GM12873 (cell line): ENCODE data around the gene AMIGO2.

Experiments
- CTCF ChIP-seq: IDR thresholded peaks from 2 replicates; pipeline ENCODE4 v1.5.1; 2012; ENCODE audit warnings: low read depth, mild to moderate bottlenecking, moderate library complexity, low read length, control low read depth; ENCODE audit not compliant: insufficient read depth; ENCODE audit errors: missing control alignments

Gene AMIGO2

GRCh38 chr12:47067771-47068431 lies 11.9 kb downstream of the AMIGO2 start:
- no peak for TF ChIP-seq CTCF

- TF ChIP-seq CTCF: no peak
Observed at GRCh38 chr12:47067176-47067575, 12.6 kb downstream of the AMIGO2 start.

- TF ChIP-seq CTCF: no peak
Observed at GRCh38 chr12:47066278-47067025, 13.3 kb downstream of the AMIGO2 start.

DNA sequence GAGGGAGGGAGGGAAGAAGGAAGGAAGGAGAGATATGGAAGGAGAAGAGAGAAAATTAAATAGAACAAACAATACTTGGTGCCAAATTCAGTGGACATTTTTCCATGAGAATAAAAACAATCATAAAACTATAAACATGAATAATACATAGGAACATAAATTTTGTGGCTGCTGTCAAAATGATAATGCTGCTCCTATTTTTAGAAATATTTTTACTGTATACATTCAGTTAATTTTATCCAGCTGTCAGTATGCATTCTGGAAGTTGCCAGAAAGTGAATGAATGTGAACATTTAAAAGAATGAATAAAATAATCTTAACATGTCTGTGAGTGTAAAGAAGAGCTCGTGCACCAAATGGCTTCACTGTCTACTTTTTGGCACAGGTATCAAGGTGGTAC lies 14.2 kb downstream of the AMIGO2 start:
- no peak for TF ChIP-seq CTCF

GRCh38 chr12:47054659-47055058 lies 25.1 kb downstream of the AMIGO2 start:
- TF ChIP-seq CTCF: no peak

DNA sequence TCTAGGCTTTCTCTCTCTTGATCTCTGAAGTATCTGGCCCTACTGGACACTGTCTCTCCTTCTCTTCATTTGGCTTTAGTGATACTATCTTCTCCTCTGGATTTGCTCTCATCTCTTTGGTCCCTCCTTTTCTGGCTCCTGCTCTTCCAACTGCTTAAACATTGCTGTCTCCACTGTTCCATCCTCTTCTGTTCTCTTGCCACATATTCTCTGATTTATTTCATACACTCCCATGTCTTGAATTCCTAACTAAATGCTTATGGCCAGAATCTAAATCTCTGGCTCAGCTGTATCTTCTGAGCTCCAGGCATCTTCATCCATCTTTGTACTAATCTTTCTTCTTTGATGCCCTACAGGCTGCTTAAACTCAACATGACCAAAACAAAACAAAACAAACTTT lies 25.8 kb downstream of the AMIGO2 start:
- no peak for TF ChIP-seq CTCF

GRCh38 chr12:47052274-47052673 lies 27.5 kb downstream of the AMIGO2 start:
- TF ChIP-seq CTCF: no peak
